HG02798 (cell line): ENCODE measurements around the gene LRP1B.

Experiments used
- ATAC-seq: cut with Tn5 transposase; IDR thresholded peaks from one replicate; pipeline ENCODE4 v1.9.1; 2021; ENCODE audit warnings: mild to moderate bottlenecking; ENCODE audit not compliant: unreplicated experiment, poor library complexity

The LRP1B gene

GRCh38 chr2:141109633-141110032, 1021.2 kb downstream of the LRP1B start:
- ATAC-seq = no peak

GRCh38 chr2:141105763-141106162, 1025.1 kb downstream of the LRP1B start:
- no peak for ATAC-seq

- no peak for ATAC-seq
Observed at GRCh38 chr2:141103216-141103615, 1027.6 kb downstream of the LRP1B start.

DNA sequence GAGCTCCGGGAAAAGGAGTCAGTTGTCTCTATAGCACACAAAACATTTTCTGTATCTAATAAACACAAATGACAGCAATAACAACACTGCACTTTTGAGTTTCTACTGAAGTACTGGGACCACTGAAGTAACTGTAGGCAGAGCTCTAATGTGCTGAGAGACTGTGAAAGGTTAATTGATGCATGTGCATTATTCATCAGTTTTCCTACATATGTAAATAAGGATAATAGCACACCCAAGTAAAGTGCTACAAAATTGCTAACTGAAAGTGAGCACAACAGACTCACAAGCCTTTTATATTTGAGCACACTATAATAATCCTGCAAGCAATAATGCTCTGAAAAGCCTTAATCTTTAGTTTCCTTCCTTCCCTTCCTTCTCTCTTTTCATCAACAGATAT, 1051.6 kb downstream of the LRP1B start:
- ATAC-seq = no peak

GRCh38 chr2:141075753-141076152, 1055.1 kb downstream of the LRP1B start:
- ATAC-seq = no peak

GRCh38 chr2:141068053-141068682, 1062.6 kb downstream of the LRP1B start:
- ATAC-seq = no peak

GRCh38 chr2:141065042-141065441, 1065.8 kb downstream of the LRP1B start:
- no peak for ATAC-seq

- ATAC-seq = no peak
Observed at GRCh38 chr2:141063406-141063805, 1067.4 kb downstream of the LRP1B start.

DNA sequence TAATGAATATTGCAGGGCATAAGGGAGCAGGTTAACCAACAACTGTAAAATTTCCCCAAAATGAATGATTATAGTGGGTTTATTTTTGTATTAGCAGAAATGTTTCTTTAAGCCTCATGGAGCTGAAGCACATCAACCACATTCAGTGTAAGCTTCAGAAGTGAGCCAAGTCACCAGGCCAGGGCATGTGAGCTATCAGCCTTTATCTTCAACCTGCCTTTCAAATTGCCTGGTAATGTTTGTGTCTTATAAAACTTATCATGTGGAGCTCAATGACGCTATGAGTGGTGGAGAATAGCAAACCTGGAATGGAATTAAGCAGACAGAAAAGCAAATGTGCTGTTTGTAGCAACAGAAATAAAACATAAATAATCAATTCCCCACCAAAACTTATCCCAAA, 1068.4 kb downstream of the LRP1B start:
- no peak for ATAC-seq

- ATAC-seq = no peak
Observed at GRCh38 chr2:141062031-141062430, 1068.8 kb downstream of the LRP1B start.

GRCh38 chr2:141058556-141058955, 1072.3 kb downstream of the LRP1B start:
- ATAC-seq = no peak

GRCh38 chr2:141055531-141055930, 1075.3 kb downstream of the LRP1B start:
- no peak for ATAC-seq

DNA sequence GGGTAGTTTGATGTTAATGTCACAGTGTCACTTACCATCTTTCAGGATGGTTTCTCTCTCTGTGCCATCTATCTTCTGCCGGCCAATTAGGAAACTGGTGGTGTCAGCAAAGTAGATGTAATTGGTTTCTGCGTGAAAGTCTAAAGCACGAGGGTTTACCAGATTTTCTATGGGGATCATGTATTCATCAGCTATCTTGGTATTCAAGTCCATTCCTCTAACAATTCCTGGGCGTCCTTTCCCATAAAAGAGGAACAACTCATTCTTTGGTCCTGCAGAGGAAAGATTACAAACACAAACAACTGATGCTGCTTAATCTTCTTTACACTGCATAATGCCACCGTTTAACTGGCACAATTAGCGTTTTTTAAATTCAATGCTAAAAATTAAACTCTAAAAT, 1081.9 kb downstream of the LRP1B start:
- ATAC-seq = no peak

DNA sequence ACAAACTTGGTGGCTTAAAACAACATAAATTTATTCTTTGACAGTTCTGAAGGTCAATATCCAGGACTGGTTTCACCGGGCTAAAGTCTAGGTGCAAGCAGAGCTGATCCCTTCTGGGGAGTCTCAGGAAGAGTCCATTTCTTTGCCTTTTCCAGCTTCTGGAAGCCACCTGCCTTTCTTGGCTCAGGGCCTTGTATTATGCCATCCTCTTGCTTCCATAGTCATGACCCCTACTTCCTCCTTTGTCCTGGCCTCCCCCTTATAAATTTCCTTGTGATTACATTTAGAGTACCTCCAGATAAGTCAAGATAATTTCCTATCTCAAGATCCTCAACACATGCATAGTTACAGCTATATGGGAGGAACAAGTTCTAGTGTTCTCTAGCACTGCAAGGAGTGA, 1089.5 kb downstream of the LRP1B start:
- ATAC-seq = no peak

- ATAC-seq = no peak
Observed at GRCh38 chr2:141038341-141038740, 1092.5 kb downstream of the LRP1B start.

DNA sequence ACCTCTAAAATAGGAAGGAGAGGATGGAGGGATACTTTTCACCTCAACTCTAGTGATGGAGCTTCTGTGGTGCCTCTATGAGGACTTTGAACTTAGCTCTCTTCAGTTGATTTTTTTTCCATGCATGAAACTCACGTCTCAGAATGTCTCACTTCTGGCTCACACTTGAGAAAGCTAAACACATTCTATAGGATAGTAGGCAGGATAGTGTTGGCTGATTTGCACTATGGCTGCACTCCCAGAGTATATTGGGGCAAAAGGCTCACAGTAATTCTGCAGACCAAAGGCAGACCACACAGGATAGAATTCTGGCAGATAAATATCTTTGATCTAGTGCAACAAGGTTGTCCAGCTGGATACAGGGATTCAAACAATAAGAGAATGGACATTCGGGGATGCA, 1093.5 kb downstream of the LRP1B start:
- no peak for ATAC-seq

DNA sequence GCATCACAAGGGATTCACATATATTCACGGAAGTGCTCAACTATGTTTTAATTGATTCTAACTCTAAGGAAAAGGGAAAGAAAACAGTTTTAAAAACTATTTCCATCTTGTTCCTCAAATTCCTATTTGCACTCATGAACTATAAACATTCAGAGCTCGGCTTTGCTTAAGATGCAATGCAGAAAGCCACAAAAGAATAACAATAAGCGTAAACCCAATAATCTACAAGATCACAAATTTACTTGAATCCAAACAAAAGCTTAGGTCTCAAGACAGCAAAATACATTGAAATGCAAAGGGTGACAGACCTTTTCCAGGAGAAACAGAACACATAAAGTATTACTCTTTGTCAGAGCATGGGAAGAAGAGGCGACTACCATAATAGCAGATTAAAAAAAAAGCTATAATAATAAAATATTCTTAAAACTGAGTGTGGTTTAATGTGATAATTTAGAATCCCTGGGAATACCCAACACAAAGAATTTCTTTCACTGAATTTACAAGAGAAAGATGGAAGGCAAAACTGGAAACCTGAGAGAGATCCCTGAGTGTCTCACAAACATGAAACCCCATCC, 1094.9 kb downstream of the LRP1B start:
- ATAC-seq = no peak

DNA sequence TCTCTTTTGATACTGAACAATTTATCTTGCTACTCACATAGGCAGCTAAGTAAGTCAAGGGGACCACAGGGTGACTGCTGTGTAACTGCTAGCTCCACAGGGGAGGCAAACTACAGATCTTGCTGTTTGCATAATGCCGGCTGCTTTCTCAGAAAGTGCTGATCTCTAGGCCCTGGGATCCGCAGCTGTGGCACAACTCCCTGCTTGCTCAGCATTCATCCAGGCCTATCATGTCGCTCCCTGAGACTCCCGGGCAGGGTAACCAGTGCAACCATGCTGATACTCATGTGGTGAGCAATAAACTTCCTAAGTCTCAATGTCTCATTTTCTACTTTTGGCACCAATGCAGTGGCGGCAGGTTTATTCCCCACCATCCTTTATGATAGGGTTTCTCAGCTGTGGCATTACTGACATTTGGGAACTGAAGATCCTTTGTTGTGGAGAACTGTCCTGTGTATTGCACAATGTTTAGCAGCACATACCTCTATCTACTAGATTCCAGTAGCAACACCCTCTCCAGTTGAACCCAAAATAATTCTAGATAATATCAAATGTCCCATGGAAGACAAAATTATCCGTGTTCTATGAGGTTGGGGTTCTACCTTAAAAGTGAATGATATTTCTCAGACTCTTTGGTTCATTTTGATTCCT, 1101.3 kb downstream of the LRP1B start:
- ATAC-seq = no peak

- no peak for ATAC-seq
Observed at GRCh38 chr2:141027221-141027620, 1103.6 kb downstream of the LRP1B start.

DNA sequence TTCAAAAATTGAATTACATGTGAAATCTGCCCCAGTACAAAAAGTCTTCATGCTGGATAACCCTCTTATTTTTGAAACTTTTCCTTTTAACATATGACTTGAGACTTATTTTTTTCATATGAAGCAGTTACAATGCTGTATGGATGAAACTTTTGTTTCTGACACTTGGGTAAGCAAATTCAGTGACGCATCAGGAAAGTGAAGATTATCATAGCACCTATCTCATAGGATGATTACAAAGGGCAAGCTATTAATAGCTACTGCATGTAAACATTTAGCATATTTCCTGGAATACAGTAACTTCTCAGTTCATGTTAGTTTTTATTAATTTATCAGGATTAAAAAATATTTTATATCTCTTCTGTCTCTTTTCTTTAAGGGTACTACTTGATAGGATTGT, 1109.2 kb downstream of the LRP1B start:
- ATAC-seq = no peak

DNA sequence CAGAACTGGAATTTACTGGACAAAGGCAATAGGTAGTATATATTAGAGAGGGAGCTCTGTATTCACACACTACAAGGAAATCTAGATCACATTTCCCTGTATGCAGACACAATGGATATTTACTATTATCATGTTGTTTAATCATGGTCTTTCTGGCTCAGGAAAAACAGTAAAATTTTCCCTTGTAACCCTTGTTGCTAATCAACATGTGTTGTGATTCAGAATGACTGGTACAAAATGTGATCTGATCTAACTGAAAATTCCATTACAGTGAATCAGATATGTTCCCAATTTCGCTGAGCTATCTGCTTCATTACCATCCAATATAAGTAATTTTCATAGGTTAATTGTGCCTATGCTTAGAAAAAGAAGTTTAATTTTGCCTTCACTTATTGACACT, 1109.7 kb downstream of the LRP1B start:
- no peak for ATAC-seq

DNA sequence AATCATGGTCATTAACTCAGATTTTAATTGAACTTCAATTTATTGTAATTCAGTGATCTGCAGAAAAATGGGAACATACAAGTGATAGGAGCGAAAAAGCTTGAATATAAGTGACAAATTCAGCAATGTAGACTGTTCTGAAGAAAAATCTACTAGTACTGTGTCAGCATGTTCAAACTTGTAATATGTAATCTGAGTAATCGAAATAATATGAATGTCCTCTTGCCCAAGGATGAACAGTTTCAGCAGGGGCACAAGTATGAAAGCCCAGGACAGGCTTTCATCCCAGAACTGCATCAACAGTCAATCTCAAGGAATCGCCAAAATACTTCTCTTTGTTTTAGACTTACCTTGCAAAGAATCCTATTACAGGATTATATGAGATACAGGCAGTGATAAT, 1110.5 kb downstream of the LRP1B start:
- no peak for ATAC-seq
